B cell (primary cell): Measurements from ENCODE around the gene AIRE. TPM values are rescaled to one million over a fixed set of nuclear protein-coding genes. Genes with fewer than 3 reads are reported as not detected.

Experiments
- ATAC-seq: fragments of 200-7000 bp; cut with Tn5 transposase; one replicate; pipeline ENCODE4 v1.10.0; 2021; ENCODE audit warnings: low read depth, mild to moderate bottlenecking, moderate number of reproducible peaks, moderate library complexity
- CTCF ChIA-PET: fragments of 350-600 bp; sonication (Branson Sonifier 250); formaldehyde crosslinking; loops from one replicate; lab custom pipeline; 2021; ENCODE audit warnings: antibody characterized with exemption, inconsistent platforms; lab: Charles Lee
- POLR2A ChIA-PET: fragments of 350-600 bp; sonication (Branson Sonifier 250); formaldehyde crosslinking; loops from one replicate; lab custom pipeline; 2021; ENCODE audit warnings: antibody characterized with exemption; lab: Charles Lee
- DNase-seq: peaks from one replicate; pipeline ENCODE4 v3.0.0; 2013
- H2AFZ ChIP-seq: 2 replicates; pipeline ENCODE4 v1.6.1; 2012; ENCODE audit warnings: mild to moderate bottlenecking, low read depth, low read length; ENCODE audit not compliant: insufficient read depth, poor library complexity, severe bottlenecking
- H3K27ac ChIP-seq, 2 donors: 1 replicate in 1 of 2; 2 replicates in 1 of 2; pipeline ENCODE4 v1.5.1; 2012 to 2013; ENCODE audit warnings: low read length in 2 of 2, mild to moderate bottlenecking in 2 of 2, moderate library complexity in 1 of 2
- H3K27me3 ChIP-seq, 4 experiments: fragments of 200-600 bp in 1 of 4; sonication (generic) in 1 of 4; replicated peaks in 1 of 4; 1 replicate in 2 of 4; 2 replicates in 2 of 4; pipeline versions ENCODE4 v1.6.1 to v1.7.0; 2013 to 2016; ENCODE audit warnings: low read length in 3 of 4, mild to moderate bottlenecking in 2 of 4, mixed read lengths in 1 of 4, moderate library complexity in 1 of 4; ENCODE audit not compliant: insufficient read depth in 4 of 4, control insufficient read depth in 3 of 4; ENCODE audit errors: control extremely low read depth in 1 of 4
- H3K36me3 ChIP-seq, 2 experiments: replicated peaks in 1 of 2; 1 replicate in 1 of 2; 2 replicates in 1 of 2; pipeline versions ENCODE4 v1.6.1 to v1.7.1; 2013; ENCODE audit warnings: low read length in 1 of 2; ENCODE audit not compliant: insufficient read depth in 2 of 2, control insufficient read depth in 1 of 2; ENCODE audit errors: control extremely low read depth in 1 of 2, extremely low read depth in 1 of 2
- H3K4me1 ChIP-seq, 2 donors: fragments of 200-600 bp in 1 of 2; sonication (generic) in 1 of 2; 1 replicate in 1 of 2; 2 replicates in 1 of 2; pipeline versions ENCODE4 v1.5.1 to v1.6.1; 2013 to 2017; ENCODE audit warnings: low read length in 2 of 2; ENCODE audit not compliant: control insufficient read depth in 2 of 2, insufficient read depth in 2 of 2
- H3K4me2 ChIP-seq: replicated peaks from 2 replicates; pipeline ENCODE3; 2012; ENCODE audit warnings: mild to moderate bottlenecking, low read depth, low read length; ENCODE audit not compliant: poor library complexity, severe bottlenecking
- H3K4me3 ChIP-seq, 5 experiments: fragments of 200-600 bp in 1 of 5; sonication (generic) in 1 of 5; 1 replicate in 3 of 5; 2 replicates in 2 of 5; pipeline versions ENCODE4 v1.5.1 to v1.7.0; 2011 to 2016; ENCODE audit warnings: low read length in 4 of 5, mild to moderate bottlenecking in 4 of 5, low read depth in 2 of 5, control low read depth in 1 of 5, moderate library complexity in 1 of 5; ENCODE audit not compliant: insufficient read depth in 1 of 5; ENCODE audit errors: control extremely low read depth in 1 of 5, extremely low read depth in 1 of 5
- H3K79me2 ChIP-seq: fragments of 200-600 bp; sonication (generic); one replicate; pipeline ENCODE4 v1.6.0; 2016; ENCODE audit warnings: low read length; ENCODE audit not compliant: control insufficient read depth, insufficient read depth
- H3K9ac ChIP-seq: fragments of 200-600 bp; sonication (generic); 2 replicates; pipeline ENCODE4 v1.6.1; 2017; ENCODE audit warnings: mild to moderate bottlenecking, low read length, moderate library complexity
- H3K9me3 ChIP-seq, 3 donors: one replicate each; pipeline versions ENCODE4 v1.6.1 to v1.7.1; 2013; ENCODE audit warnings: low read length in 2 of 3; ENCODE audit not compliant: control insufficient read depth in 2 of 3, insufficient read depth in 1 of 3; ENCODE audit errors: control extremely low read depth in 1 of 3
- H4K20me1 ChIP-seq: 2 replicates; pipeline ENCODE4 v1.6.0; 2012; ENCODE audit warnings: mild to moderate bottlenecking, low read length; ENCODE audit not compliant: insufficient read depth, control insufficient read depth, poor library complexity, severe bottlenecking
- H3K27ac Mint-ChIP-seq: one replicate; pipeline ENCODE4 v1.8.0; 2021; ENCODE audit warnings: mixed read lengths
- H3K27me3 Mint-ChIP-seq: one replicate; pipeline ENCODE4 v1.8.0; 2021; ENCODE audit warnings: mixed read lengths
- H3K4me1 Mint-ChIP-seq: one replicate; pipeline ENCODE4 v1.8.0; 2021; ENCODE audit warnings: mixed read lengths
- H3K4me3 Mint-ChIP-seq: one replicate; pipeline ENCODE4 v1.8.0; 2021; ENCODE audit warnings: mixed read lengths
- H3K9me3 Mint-ChIP-seq: one replicate; pipeline ENCODE4 v1.8.0; 2022; ENCODE audit warnings: mixed read lengths; ENCODE audit not compliant: insufficient read depth
- CTCF ChIP-seq: fragments of 200-600 bp; IDR thresholded peaks from one replicate; pipeline ENCODE4 v1.8.0; 2022; ENCODE audit warnings: antibody characterized with exemption, mild to moderate bottlenecking
- EZH2 ChIP-seq: IDR thresholded peaks from 2 replicates; pipeline ENCODE4 v1.6.1; 2012; ENCODE audit warnings: borderline replicate concordance, low read depth, mild to moderate bottlenecking, moderate library complexity, low read length; ENCODE audit not compliant: insufficient read depth, poor library complexity, severe bottlenecking
- WGBS: methylation state at CpG from one replicate; pipeline ENCODE4 v1.1.5; 2013; ENCODE audit warnings: missing lambda C conversion rate; ENCODE audit not compliant: insufficient coverage; 5-methylcytosine and 5-hydroxymethylcytosine counted together
- intact Hi-C: fragments of 100-400 bp; cut with micrococcal nuclease; formaldehyde crosslinking; loops from one replicate; pipeline ENCODE4 v1.10.0; 2022
- polyA plus RNA-seq: library from polyadenylated mRNA; depleted of rRNA; stranded (reverse); fragments of >200 nt; gene quantifications from 2 replicates; pipeline ENCODE4 v1.2.3, GENCODE V29; 2012
- total RNA-seq, 2 donors: library from RNA; stranded (reverse); fragments of 120-200 nt in 1 of 2; gene quantifications; 1 replicate in 1 of 2; 2 replicates in 1 of 2; pipeline versions ENCODE4 v1.2.3 to v1.2.4, GENCODE V29; 2013 to 2022

Gene AIRE
- total and polyA plus RNA-seq, 2 donors (not counting 1 experiment from before 2014, with no cell fraction given): 0.37 TPM; not detected in 1

DNA sequence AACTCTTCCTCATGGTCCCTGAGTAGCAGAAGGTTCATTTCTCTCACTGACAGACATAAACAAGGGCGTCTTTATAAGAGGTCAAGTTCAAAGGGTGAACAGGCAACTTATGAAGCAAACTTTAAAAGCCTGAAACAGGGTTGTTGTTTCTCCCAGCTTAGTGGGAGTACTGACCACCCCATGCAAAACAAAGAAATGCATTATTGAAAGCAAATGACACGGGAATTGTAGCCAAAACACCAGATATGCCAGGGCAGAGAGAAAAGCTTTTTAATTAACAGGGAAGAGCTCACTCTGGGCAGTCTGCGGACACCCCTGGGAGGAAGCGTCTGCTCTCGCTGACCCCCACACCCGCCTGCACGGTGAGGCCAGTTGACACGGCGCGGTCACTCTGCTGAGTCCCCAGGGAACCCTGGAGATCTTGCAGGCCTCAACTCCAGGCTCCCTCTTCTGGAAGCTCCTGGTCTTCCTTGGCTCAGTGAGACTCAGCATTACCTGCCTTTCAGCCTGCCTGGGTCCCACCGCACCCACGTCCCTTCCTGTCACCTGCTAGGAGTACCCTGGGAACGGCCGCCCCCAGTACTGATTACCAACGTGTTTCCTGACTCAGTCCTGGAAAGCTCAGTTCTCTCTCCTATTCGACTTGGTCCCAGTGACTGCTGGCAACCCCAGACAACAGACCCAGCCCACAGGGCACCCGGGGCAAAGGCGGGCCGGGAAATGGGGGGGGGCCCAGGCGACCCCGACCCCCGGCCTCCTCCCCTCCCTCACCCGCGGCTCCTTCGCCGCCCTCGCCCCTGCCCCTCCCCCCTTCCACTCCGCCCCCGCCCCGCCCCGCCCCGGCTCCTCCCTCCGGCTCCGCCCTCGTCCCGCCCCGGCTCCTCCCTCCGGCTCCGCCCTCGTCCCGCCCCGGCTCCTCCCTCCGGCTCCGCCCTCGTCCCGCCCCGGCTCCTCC, 52.5 kb downstream of the AIRE start:
- ChIA-PET POLR2A (interaction anchor here (0.6 to 1.2 kb wide), 5 partner anchors 13 to 248 kb away, joined by 3 to 7 read pairs (median 4); no protein-coding TSS in a partner anchor), CTCF (no interaction called here)
- H3K4me3 Mint-ChIP-seq: peak overlapping the region; percentile 74
- H3K9me3 Mint-ChIP-seq: no peaks in the 10 kb centered on the region
- H3K4me3 ChIP-seq: peak overlapping the region in 2 of 5 experiments; percentile 30 to 40
- peak overlapping the region; percentile 52 to 61 for H3K27ac ChIP-seq
- H3K9me3 ChIP-seq: no peaks in the 10 kb centered on the region
- 44% methylated on average over 17 of the region's 47 CpGs for WGBS
- H3K36me3 ChIP-seq: peaks cover 0 to 18% of the 10 kb centered on the region in 2 experiments
- ATAC-seq (peak; percentile 4), DNase-seq (peak; percentile 71)
- H3K27me3 Mint-ChIP-seq: no peaks in the 10 kb centered on the region
- H2AFZ ChIP-seq: no peak overlapping the region
- intact Hi-C loops: loop anchor here (2.0 to 5.0 kb wide), 2 partner anchors 326 to 479 kb away; partner anchors contain the start of gene TRAPPC10
- H3K27me3 ChIP-seq: no peaks in the 10 kb centered on the region
- H3K4me1 ChIP-seq: peaks cover 10 to 18% of the 10 kb centered on the region in 2 donors
- H3K4me2 ChIP-seq: peak overlapping the region; percentile 72
- no peak for TF ChIP-seq CTCF
- TF ChIP-seq EZH2: no peak
- peaks cover 21% of the 10 kb centered on the region for H4K20me1 ChIP-seq
- no peak overlapping the region for H3K9ac ChIP-seq
- peak overlapping the region; percentile 93 for H3K27ac Mint-ChIP-seq
- H3K79me2 ChIP-seq: no peaks in the 10 kb centered on the region
- peaks cover 17% of the 10 kb centered on the region for H3K4me1 Mint-ChIP-seq
